A549 treated with AZD9567 at 1 μM for 4 hours (cell line): ENCODE data around the gene NUP160. TPM values are rescaled to one million over a fixed set of nuclear protein-coding genes. Genes with fewer than 3 reads are reported as not detected.

Source experiments
- total RNA-seq: library from RNA; stranded (reverse); fragments of 200-300 nt; extraction: Qiagen RNA extraction; gene quantifications from 5 replicates; pipeline ENCODE4 v1.2.3, GENCODE V29; 2022; ENCODE audit not compliant: insufficient read depth

NUP160 gene, protein sequence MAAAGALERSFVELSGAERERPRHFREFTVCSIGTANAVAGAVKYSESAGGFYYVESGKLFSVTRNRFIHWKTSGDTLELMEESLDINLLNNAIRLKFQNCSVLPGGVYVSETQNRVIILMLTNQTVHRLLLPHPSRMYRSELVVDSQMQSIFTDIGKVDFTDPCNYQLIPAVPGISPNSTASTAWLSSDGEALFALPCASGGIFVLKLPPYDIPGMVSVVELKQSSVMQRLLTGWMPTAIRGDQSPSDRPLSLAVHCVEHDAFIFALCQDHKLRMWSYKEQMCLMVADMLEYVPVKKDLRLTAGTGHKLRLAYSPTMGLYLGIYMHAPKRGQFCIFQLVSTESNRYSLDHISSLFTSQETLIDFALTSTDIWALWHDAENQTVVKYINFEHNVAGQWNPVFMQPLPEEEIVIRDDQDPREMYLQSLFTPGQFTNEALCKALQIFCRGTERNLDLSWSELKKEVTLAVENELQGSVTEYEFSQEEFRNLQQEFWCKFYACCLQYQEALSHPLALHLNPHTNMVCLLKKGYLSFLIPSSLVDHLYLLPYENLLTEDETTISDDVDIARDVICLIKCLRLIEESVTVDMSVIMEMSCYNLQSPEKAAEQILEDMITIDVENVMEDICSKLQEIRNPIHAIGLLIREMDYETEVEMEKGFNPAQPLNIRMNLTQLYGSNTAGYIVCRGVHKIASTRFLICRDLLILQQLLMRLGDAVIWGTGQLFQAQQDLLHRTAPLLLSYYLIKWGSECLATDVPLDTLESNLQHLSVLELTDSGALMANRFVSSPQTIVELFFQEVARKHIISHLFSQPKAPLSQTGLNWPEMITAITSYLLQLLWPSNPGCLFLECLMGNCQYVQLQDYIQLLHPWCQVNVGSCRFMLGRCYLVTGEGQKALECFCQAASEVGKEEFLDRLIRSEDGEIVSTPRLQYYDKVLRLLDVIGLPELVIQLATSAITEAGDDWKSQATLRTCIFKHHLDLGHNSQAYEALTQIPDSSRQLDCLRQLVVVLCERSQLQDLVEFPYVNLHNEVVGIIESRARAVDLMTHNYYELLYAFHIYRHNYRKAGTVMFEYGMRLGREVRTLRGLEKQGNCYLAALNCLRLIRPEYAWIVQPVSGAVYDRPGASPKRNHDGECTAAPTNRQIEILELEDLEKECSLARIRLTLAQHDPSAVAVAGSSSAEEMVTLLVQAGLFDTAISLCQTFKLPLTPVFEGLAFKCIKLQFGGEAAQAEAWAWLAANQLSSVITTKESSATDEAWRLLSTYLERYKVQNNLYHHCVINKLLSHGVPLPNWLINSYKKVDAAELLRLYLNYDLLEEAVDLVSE (N-terminal part only)
- 24.4 to 37.8 TPM (median 30.2 TPM) in 5 replicates for total RNA-seq

DNA sequence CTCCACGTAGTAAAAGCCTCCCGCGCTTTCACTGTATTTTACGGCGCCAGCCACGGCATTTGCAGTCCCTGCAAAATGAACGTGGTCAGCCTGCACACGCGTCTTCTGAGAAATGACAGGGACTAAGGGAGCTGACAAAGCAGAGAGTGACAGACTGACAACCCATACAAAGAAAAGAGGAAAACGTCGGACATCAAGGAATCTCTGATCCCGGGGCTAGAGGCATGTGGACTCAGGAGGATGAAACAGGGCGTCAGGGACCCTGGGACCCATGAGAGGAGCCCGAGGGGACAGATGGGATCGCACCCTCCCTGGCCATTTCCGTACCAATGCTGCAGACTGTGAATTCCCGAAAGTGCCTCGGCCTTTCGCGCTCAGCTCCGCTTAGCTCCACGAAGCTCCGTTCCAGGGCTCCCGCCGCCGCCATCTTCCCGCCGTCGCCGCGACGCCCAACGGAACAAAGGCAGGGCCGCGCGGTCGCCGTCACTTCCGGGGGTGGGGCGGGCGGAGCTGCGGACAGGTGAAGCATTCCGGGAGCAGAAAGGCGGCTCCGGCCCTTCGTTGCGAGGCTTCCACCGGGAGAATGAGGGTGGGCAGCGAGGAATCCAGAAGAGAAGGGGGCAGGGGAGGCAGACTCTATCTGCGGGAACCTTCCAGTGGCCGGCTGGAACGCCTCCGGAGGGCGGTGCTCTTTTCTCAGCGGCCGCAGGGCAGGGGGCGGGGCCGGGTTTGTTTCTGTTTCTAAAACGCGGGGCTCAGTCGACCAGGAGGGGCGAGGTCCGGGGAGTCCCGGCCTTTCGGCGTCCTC is at the start of gene NUP160:
NUP160 (minus strand) TSS at position 459 of the 808 bp plus-strand sequence; CDS start at position 427, 32 bp downstream.

Other genes starting within 250 kb of the NUP160 start
- 128 to 156 TPM (median 136 TPM) in 5 replicates for gene MTCH2, start 205.8 kb downstream of the NUP160 start, total RNA-seq
- 0.83 to 1.7 TPM (median 1.2 TPM) in 4 of 5 replicates, not detected in the other for gene AGBL2, start 133.0 kb downstream of the NUP160 start, total RNA-seq
- gene FNBP4, start 81.0 kb downstream of the NUP160 start, total RNA-seq: 39.7 to 57.2 TPM (median 51.8 TPM) in 5 replicates
- 31.4 to 47.0 TPM (median 45.9 TPM) in 5 replicates for gene PTPRJ, start 132.2 kb upstream of the NUP160 start, total RNA-seq